HCT116 (cell line): Measurements from ENCODE around the gene LCLAT1. TPM values are rescaled to one million over a fixed set of nuclear protein-coding genes. Genes with fewer than 3 reads are reported as not detected.

Experiments
- ATAC-seq: fragments of 200-7000 bp; cut with Tn5 transposase; 2 replicates; pipeline ENCODE4 v1.9.1; 2020; ENCODE audit warnings: mild to moderate bottlenecking, moderate library complexity
- BruUV-seq: library from RNA; stranded (reverse); fragments of 400-500 nt; replicated peaks from 2 replicates; lab custom pipeline; 2021; lab: Mats Ljungman, UMichigan
- CTCF ChIA-PET: fragments of 300-600 bp; sonication (Branson Sonifier 250); formaldehyde crosslinking; loops from one replicate; lab custom pipeline; 2021; ENCODE audit warnings: antibody characterized with exemption; lab: Charles Lee
- POLR2A ChIA-PET: fragments of 300-600, 350-600 bp; sonication (Branson Sonifier 250); formaldehyde crosslinking; loops from one replicate; lab custom pipeline; 2021; ENCODE audit warnings: antibody characterized with exemption; lab: Charles Lee
- RAD21 ChIA-PET, 2 experiments: fragments of 300-600 bp; sonication (Branson Sonifier 250); formaldehyde crosslinking; loops; one replicate each; lab custom pipeline; 2023; ENCODE audit warnings: low total read pairs in 2 of 2; ENCODE audit not compliant: uncharacterized antibody in 2 of 2, unreplicated experiment in 2 of 2, low non-redundant PET in 1 of 2; lab: Charles Lee
- DNase-seq: peaks from one replicate; pipeline ENCODE4 v3.0.0-alpha.2; 2010; ENCODE audit warnings: low read depth, low spot score
- H2AFZ ChIP-seq: fragments of 200-600 bp; shearing (Covaris generic), sonication (generic); 2 replicates; pipeline ENCODE4 v1.6.1; 2017; ENCODE audit warnings: low read depth, mixed run types, mixed read lengths, antibody characterized with exemption, low read length; ENCODE audit not compliant: poor library complexity, severe bottlenecking
- H3K27ac ChIP-seq: 2 replicates; pipeline ENCODE4 v1.5.1; 2012; ENCODE audit warnings: low read depth, low read length
- H3K27me3 ChIP-seq: fragments of 200-600 bp; sonication (generic); 2 replicates; pipeline ENCODE4 v1.6.1; 2016; ENCODE audit warnings: mixed run types, low read length, mixed read lengths; ENCODE audit not compliant: insufficient read depth
- H3K36me3 ChIP-seq, 2 experiments: fragments of 200-500 bp in 1 of 2; fragments of 200-600 bp in 1 of 2; sonication (Bioruptor generic) in 1 of 2; sonication (generic) in 1 of 2; 2 replicates each; pipeline versions ENCODE4 v1.5.1 to v1.6.1; 2014 to 2016; ENCODE audit warnings: low read length in 2 of 2, inconsistent platforms in 1 of 2, mixed read lengths in 1 of 2, mixed run types in 1 of 2; ENCODE audit not compliant: insufficient read depth in 2 of 2, control insufficient read depth in 1 of 2
- H3K4me1 ChIP-seq, 2 experiments: fragments of 200-600 bp in 1 of 2; sonication (generic) in 1 of 2; 2 replicates each; pipeline versions ENCODE4 v1.5.1 to v1.6.1; 2012 to 2017; ENCODE audit warnings: low read length in 2 of 2, inconsistent platforms in 1 of 2, mild to moderate bottlenecking in 1 of 2, mixed read lengths in 1 of 2, mixed run types in 1 of 2, moderate library complexity in 1 of 2; ENCODE audit not compliant: insufficient read depth in 2 of 2, control insufficient read depth in 1 of 2
- H3K4me2 ChIP-seq: fragments of 200-600 bp; sonication (generic); 2 replicates; pipeline ENCODE4 v1.6.1; 2017; ENCODE audit warnings: mixed run types, low read length, mixed read lengths
- H3K4me3 ChIP-seq, 2 experiments: fragments of 200-600 bp in 1 of 2; sonication (generic) in 1 of 2; replicated peaks in 1 of 2; 2 replicates each; pipeline ENCODE4 v1.5.1; 2011 to 2016; ENCODE audit warnings: low read length in 2 of 2, control low read depth in 1 of 2, low read depth in 1 of 2, mild to moderate bottlenecking in 1 of 2, mixed read lengths in 1 of 2, mixed run types in 1 of 2
- H3K79me2 ChIP-seq: fragments of 200-600 bp; sonication (generic); 2 replicates; pipeline ENCODE4 v1.6.1; 2017; ENCODE audit warnings: mild to moderate bottlenecking, mixed run types, low read length, moderate library complexity, mixed read lengths; ENCODE audit not compliant: insufficient read depth
- H3K9ac ChIP-seq: fragments of 200-600 bp; sonication (generic); 2 replicates; pipeline ENCODE4 v1.6.1; 2016; ENCODE audit warnings: low read length, mixed read lengths
- H3K9me2 ChIP-seq: fragments of 200-600 bp; sonication (generic), shearing (Covaris generic); 2 replicates; pipeline ENCODE4 v1.6.1; 2017; ENCODE audit warnings: mixed run types, mild to moderate bottlenecking, moderate library complexity; ENCODE audit not compliant: insufficient read depth
- H3K9me3 ChIP-seq, 2 experiments: fragments of 200-500 bp in 1 of 2; fragments of 200-600 bp in 1 of 2; sonication (Bioruptor generic) in 1 of 2; sonication (generic) in 1 of 2; 2 replicates each; pipeline ENCODE4 v1.6.1; 2014 to 2017; ENCODE audit warnings: low read length in 2 of 2, mixed read lengths in 2 of 2, inconsistent platforms in 1 of 2, low read depth in 1 of 2, mild to moderate bottlenecking in 1 of 2, mixed run types in 1 of 2, moderate library complexity in 1 of 2; ENCODE audit not compliant: control insufficient read depth in 1 of 2, insufficient read depth in 1 of 2
- H4K20me1 ChIP-seq: fragments of 200-600 bp; sonication (generic), shearing (Covaris generic); 2 replicates; pipeline ENCODE4 v1.6.1; 2017; ENCODE audit warnings: mixed run types, mild to moderate bottlenecking, moderate library complexity; ENCODE audit not compliant: insufficient read depth
- CBX3 ChIP-seq: IDR thresholded peaks from 2 replicates; pipeline ENCODE4 v1.6.1; 2012; ENCODE audit warnings: low read depth
- EGR1 ChIP-seq: IDR thresholded peaks from 2 replicates; pipeline ENCODE4 v1.6.1; 2012; ENCODE audit warnings: low read depth
- ELF1 ChIP-seq: IDR thresholded peaks from 2 replicates; pipeline ENCODE4 v1.6.1; 2012; ENCODE audit warnings: low read depth, borderline replicate concordance
- RAD21 ChIP-seq: IDR thresholded peaks from 2 replicates; pipeline ENCODE4 v1.6.1; 2012; ENCODE audit warnings: low read depth, mild to moderate bottlenecking
- SIN3A ChIP-seq: IDR thresholded peaks from 2 replicates; pipeline ENCODE4 v1.6.1; 2012; ENCODE audit warnings: low read depth
- SP1 ChIP-seq: IDR thresholded peaks from 2 replicates; pipeline ENCODE4 v1.6.1; 2012; ENCODE audit warnings: low read depth
- SRF ChIP-seq: IDR thresholded peaks from 2 replicates; pipeline ENCODE4 v1.6.1; 2012; ENCODE audit warnings: low read depth
- ZFX ChIP-seq: fragments of 450-650 bp; IDR thresholded peaks from 2 replicates; pipeline ENCODE4 v1.6.1; 2017
- intact Hi-C: fragments of 100-400 bp; cut with micrococcal nuclease; formaldehyde crosslinking; loops from 2 replicates; pipeline ENCODE4 v1.10.0; 2022
- total RNA-seq: library from RNA; stranded (reverse); gene quantifications from one replicate; pipeline ENCODE4 v1.2.1, GENCODE V29; 2021; ENCODE audit not compliant: unreplicated experiment
- TF ChIP-seq, protein P1 (sequence below): IDR thresholded peaks from 2 replicates; pipeline ENCODE4 v1.6.1; 2011; ENCODE audit warnings: mild to moderate bottlenecking, low read length, moderate library complexity; ENCODE audit not compliant: insufficient replicate concordance; ENCODE audit errors: extremely low read depth
- TF ChIP-seq, protein P2 (sequence below): IDR thresholded peaks from 2 replicates; pipeline ENCODE4 v1.6.1; 2012; ENCODE audit warnings: low read depth
- TF ChIP-seq, protein P3 (sequence below), 3 experiments: fragments of 200-600 bp in 1 of 3; sonication (generic) in 1 of 3; IDR thresholded peaks in 2 of 3; conservative IDR thresholded peaks in 1 of 3; 2 replicates each; pipeline ENCODE4 v1.5.1; 2012 to 2017; ENCODE audit warnings: low read depth in 2 of 3, low read length in 2 of 3, antibody characterized with exemption in 1 of 3, borderline replicate concordance in 1 of 3, control low read depth in 1 of 3, mild to moderate bottlenecking in 1 of 3, mixed read lengths in 1 of 3, mixed run types in 1 of 3, moderate library complexity in 1 of 3; ENCODE audit not compliant: insufficient read depth in 1 of 3

Gene LCLAT1
- total RNA-seq, 1 experiment from 2014 or later = 36.2 TPM

DNA sequence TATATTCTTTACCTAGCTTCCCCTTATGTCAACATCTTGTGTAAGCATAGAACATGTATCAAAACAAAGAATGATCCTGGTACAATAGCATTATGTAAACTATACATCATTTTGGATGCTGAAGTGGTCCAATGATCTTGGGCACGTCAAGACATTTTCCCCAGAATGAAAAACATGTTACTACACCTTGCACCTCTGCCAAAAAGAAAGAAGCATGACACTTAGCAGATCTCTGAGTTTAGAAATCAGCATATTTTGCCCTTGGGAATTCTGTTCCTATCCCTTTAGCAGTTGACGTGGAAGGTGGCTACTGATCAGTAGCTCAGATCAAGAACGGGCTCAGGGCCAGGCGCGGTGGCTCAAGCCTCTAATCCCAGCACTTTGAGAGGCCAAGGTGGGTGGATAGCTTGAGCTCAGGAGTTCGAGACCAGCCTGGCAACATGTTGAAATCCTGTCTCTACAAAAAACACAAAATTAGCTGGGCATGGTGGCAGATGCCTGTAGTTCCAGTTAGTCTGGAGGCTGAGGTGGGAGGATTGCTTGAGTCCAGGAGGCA, 1.7 kb upstream of the LCLAT1 start:
- Histone ChIP-seq H3K9me3 (no peaks in the 10 kb centered on the region), H3K27ac (no peak overlapping the region), H3K36me3 (no peaks in the 10 kb centered on the region), H3K27me3 (no peaks in the 10 kb centered on the region), H3K4me3 (no peak overlapping the region), H4K20me1 (no peaks in the 10 kb centered on the region), H3K9me2 (no peaks in the 10 kb centered on the region), H3K9ac (no peak overlapping the region), H3K79me2 (peaks cover 33% of the 10 kb centered on the region), H3K4me2 (no peak overlapping the region), H3K4me1 (peaks cover 2 to 21% of the 10 kb centered on the region in 2 experiments; a peak in 3 of 4 replicates), H2AFZ (no peak overlapping the region)
- no TSS peak for BruUV-seq
- ChIA-PET RAD21 (no interaction called here), POLR2A (no interaction called here), CTCF (no interaction called here)
- TF ChIP-seq ELF1 (no peak), SP1 (no peak), EGR1 (no peak), SIN3A (no peak)
- TF ChIP-seq, protein P1, sequence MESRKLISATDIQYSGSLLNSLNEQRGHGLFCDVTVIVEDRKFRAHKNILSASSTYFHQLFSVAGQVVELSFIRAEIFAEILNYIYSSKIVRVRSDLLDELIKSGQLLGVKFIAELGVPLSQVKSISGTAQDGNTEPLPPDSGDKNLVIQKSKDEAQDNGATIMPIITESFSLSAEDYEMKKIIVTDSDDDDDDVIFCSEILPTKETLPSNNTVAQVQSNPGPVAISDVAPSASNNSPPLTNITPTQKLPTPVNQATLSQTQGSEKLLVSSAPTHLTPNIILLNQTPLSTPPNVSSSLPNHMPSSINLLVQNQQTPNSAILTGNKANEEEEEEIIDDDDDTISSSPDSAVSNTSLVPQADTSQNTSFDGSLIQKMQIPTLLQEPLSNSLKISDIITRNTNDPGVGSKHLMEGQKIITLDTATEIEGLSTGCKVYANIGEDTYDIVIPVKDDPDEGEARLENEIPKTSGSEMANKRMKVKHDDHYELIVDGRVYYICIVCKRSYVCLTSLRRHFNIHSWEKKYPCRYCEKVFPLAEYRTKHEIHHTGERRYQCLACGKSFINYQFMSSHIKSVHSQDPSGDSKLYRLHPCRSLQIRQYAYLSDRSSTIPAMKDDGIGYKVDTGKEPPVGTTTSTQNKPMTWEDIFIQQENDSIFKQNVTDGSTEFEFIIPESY = no peak
- intact Hi-C loops = no loop called here
- DNase-seq (no peak), ATAC-seq (no peak)

DNA sequence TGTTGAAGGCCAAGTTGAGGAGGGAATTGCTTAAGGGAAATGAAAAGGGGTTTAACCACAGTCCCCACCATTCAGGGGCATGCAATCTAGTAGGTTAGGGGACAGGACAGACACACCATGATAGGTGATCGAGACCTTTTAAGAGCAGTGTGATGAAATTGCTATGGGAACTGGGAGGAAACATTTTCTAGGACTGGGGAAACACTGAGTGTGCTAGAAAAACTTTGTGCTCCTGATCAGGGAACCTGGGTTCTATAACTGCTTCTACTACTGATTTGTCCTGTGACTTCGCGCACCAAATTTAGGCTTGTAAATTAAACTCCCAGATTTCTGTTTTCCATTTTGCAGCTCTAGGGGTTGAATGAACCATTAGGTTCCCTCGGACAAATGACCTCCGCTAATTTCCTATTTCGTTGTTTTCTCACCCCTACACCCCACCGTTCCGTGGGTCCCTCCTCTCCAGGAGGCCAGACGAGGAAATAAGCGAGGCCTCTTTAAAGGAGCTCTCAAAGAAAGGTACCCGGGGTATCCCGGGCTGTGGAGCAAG, 371 bp upstream of the LCLAT1 start:
- Histone ChIP-seq H3K4me2 (peak overlapping the region; percentile 86), H3K79me2 (peaks cover 44% of the 10 kb centered on the region), H3K36me3 (no peaks in the 10 kb centered on the region), H3K9me3 (no peaks in the 10 kb centered on the region), H3K9ac (peak overlapping the region; percentile 84), H3K27me3 (no peaks in the 10 kb centered on the region), H2AFZ (peak overlapping the region; percentile 55), H3K4me3 (peak overlapping the region; percentile 79 to 89), H4K20me1 (no peaks in the 10 kb centered on the region), H3K4me1 (peaks cover 2 to 21% of the 10 kb centered on the region in 2 experiments; a peak in 3 of 4 replicates), H3K9me2 (no peaks in the 10 kb centered on the region), H3K27ac (peak overlapping the region; percentile 57; the same call in 1 of the 2 replicates)
- POLR2A ChIA-PET = interaction anchor here (0.8 to 0.9 kb wide), 2 partner anchors 9 to 13 kb away, joined by 3 read pairs; no protein-coding TSS in a partner anchor
- intact Hi-C loops = no loop called here
- ATAC-seq (no peak; the same call in 1 of the 2 replicates), DNase-seq (no peak)
- TSS peak; percentile 95 for BruUV-seq
- RAD21 ChIA-PET = no interaction called here
- CTCF ChIA-PET = interaction anchor here (1.8 kb wide), 1 partner anchor 265 kb away, joined by 5 read pairs; no protein-coding TSS in a partner anchor
- TF ChIP-seq SRF = 0 out of 2 replicates have a peak, but pooled peaks have one; percentile 0
- TF ChIP-seq, protein P2, sequence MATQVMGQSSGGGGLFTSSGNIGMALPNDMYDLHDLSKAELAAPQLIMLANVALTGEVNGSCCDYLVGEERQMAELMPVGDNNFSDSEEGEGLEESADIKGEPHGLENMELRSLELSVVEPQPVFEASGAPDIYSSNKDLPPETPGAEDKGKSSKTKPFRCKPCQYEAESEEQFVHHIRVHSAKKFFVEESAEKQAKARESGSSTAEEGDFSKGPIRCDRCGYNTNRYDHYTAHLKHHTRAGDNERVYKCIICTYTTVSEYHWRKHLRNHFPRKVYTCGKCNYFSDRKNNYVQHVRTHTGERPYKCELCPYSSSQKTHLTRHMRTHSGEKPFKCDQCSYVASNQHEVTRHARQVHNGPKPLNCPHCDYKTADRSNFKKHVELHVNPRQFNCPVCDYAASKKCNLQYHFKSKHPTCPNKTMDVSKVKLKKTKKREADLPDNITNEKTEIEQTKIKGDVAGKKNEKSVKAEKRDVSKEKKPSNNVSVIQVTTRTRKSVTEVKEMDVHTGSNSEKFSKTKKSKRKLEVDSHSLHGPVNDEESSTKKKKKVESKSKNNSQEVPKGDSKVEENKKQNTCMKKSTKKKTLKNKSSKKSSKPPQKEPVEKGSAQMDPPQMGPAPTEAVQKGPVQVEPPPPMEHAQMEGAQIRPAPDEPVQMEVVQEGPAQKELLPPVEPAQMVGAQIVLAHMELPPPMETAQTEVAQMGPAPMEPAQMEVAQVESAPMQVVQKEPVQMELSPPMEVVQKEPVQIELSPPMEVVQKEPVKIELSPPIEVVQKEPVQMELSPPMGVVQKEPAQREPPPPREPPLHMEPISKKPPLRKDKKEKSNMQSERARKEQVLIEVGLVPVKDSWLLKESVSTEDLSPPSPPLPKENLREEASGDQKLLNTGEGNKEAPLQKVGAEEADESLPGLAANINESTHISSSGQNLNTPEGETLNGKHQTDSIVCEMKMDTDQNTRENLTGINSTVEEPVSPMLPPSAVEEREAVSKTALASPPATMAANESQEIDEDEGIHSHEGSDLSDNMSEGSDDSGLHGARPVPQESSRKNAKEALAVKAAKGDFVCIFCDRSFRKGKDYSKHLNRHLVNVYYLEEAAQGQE = no peak
- no peak for TF ChIP-seq ZFX
- no peak for TF ChIP-seq RAD21
- TF ChIP-seq, protein P3, sequence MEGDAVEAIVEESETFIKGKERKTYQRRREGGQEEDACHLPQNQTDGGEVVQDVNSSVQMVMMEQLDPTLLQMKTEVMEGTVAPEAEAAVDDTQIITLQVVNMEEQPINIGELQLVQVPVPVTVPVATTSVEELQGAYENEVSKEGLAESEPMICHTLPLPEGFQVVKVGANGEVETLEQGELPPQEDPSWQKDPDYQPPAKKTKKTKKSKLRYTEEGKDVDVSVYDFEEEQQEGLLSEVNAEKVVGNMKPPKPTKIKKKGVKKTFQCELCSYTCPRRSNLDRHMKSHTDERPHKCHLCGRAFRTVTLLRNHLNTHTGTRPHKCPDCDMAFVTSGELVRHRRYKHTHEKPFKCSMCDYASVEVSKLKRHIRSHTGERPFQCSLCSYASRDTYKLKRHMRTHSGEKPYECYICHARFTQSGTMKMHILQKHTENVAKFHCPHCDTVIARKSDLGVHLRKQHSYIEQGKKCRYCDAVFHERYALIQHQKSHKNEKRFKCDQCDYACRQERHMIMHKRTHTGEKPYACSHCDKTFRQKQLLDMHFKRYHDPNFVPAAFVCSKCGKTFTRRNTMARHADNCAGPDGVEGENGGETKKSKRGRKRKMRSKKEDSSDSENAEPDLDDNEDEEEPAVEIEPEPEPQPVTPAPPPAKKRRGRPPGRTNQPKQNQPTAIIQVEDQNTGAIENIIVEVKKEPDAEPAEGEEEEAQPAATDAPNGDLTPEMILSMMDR (IDR thresholded peaks at IDR 0.05 in 2 of 3, conservative IDR thresholded peaks at IDR 0.05 in 1 of 3; ENCODE audit: borderline replicate concordance in 1 of 3, insufficient read depth in 1 of 3, low read depth in 2 of 3, low read length in 2 of 3) = no peak
- TF ChIP-seq CBX3 = no peak
- TF ChIP-seq, all 23 proteins: peak for 1
